Aorta (tissue), 5 donors: ENCODE data around the gene HPCAL1. TPM values are rescaled to one million over a fixed set of nuclear protein-coding genes. Genes with fewer than 3 reads are reported as not detected.

Source experiments
- ATAC-seq: fragments of 200-7000 bp; cut with Tn5 transposase; one replicate; pipeline ENCODE4 v1.9.1; 2022; ENCODE audit warnings: moderate library complexity; ENCODE audit not compliant: low FRiP score
- DNase-seq, 2 donors: peaks; one replicate each; pipeline ENCODE4 v3.0.0-alpha.2; 2020
- H3K27ac ChIP-seq, 2 donors: one replicate each; pipeline ENCODE4 v1.5.1; 2013; ENCODE audit warnings: low read length in 2 of 2, mild to moderate bottlenecking in 2 of 2, moderate library complexity in 2 of 2, control low read depth in 1 of 2, inconsistent platforms in 1 of 2, low read depth in 1 of 2
- H3K27me3 ChIP-seq, 2 donors: one replicate each; pipeline ENCODE4 v1.6.1; 2013; ENCODE audit warnings: control low read depth in 1 of 2, low read length in 1 of 2, mild to moderate bottlenecking in 1 of 2, moderate library complexity in 1 of 2; ENCODE audit not compliant: insufficient read depth in 2 of 2, control insufficient read depth in 1 of 2
- H3K36me3 ChIP-seq, 2 donors: one replicate each; pipeline ENCODE4 v1.6.1; 2013; ENCODE audit warnings: control low read depth in 1 of 2, low read length in 1 of 2, mild to moderate bottlenecking in 1 of 2; ENCODE audit not compliant: insufficient read depth in 2 of 2, control insufficient read depth in 1 of 2
- H3K4me1 ChIP-seq, 2 donors: one replicate each; pipeline ENCODE4 v1.6.1; 2013; ENCODE audit warnings: low read length in 2 of 2, control low read depth in 1 of 2, mild to moderate bottlenecking in 1 of 2, moderate library complexity in 1 of 2; ENCODE audit not compliant: insufficient read depth in 2 of 2, control insufficient read depth in 1 of 2
- H3K4me3 ChIP-seq, 2 donors: one replicate each; pipeline ENCODE4 v1.5.1; 2013; ENCODE audit warnings: low read length in 2 of 2, control low read depth in 1 of 2, mild to moderate bottlenecking in 1 of 2
- H3K9me3 ChIP-seq: one replicate; pipeline ENCODE4 v1.6.1; 2013; ENCODE audit warnings: mild to moderate bottlenecking, low read length; ENCODE audit not compliant: control insufficient read depth
- WGBS, 2 donors: extraction: QIAGEN DNeasy Blood & Tissue Kit; methylation state at CpG; one replicate each; pipeline ENCODE4 v1.1.7; 2013; 5-methylcytosine and 5-hydroxymethylcytosine counted together
- intact Hi-C, 2 donors: fragments of 100-400 bp; cut with DNase I; formaldehyde crosslinking; loops; one replicate each; pipeline versions ENCODE4 v1.14.2 to v1.15.0; 2022
- polyA plus RNA-seq, 2 donors: library from polyadenylated mRNA; stranded (reverse); fragments of 200-250 nt; gene quantifications; one replicate each; pipeline ENCODE4 v1.2.3, GENCODE V29; 2013
- total RNA-seq, 2 donors: library from RNA; stranded (reverse); fragmentation: NEBNext Ultra II Directional; extraction: Animal tissue kit (Norgen Biotek cat#: 25700); gene quantifications; one replicate each; pipeline ENCODE4 v1.2.1, GENCODE V29; 2021
- donor health status: healthy with polysubstance abuse.
- donor health status: Bipolar disorder and iron deficiency.
- donor health status: DM: no; HTN: no; CAD: no.
- donor health status: DM: no; HTN: no; CAD: no.
- donor health status: DM: yes; HTN: yes; CAD: no.

HPCAL1 gene
- total and polyA plus RNA-seq, 4 donors: 21.4 to 39.9 (median 25.3) TPM

DNA sequence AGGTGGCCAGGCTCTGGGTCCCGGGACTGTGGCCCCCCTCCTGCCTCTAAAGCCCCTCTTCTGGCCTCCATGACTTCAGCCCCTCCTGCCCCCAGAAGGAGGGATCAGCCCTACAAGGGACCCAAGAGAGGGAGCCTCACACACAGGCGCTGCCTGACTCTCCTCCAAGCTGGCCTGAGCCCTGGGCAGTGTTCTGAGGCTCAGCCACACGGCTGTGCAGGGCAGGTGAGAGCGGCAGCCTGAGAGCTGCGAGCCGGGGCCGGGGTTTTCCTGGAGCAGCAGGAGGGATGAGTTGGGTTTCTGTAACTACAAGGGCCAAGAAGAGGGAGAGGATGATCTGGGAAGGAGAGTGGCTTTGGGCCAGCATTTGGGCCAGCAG lies 70.1 kb downstream of the HPCAL1 start:
- H3K9me3 ChIP-seq: no peaks in the 10 kb centered on the region
- H3K27ac ChIP-seq: no peak overlapping the region
- no peaks in the 10 kb centered on the region for H3K36me3 ChIP-seq
- intact Hi-C loops: no loop called here
- ATAC-seq: no peak
- H3K4me1 ChIP-seq: no peaks in the 10 kb centered on the region
- no peak for DNase-seq
- H3K27me3 ChIP-seq: no peaks in the 10 kb centered on the region
- H3K4me3 ChIP-seq: no peak overlapping the region
- WGBS, 2 donors: 87 to 95% methylated on average over 7 of the region's 7 CpGs

DNA sequence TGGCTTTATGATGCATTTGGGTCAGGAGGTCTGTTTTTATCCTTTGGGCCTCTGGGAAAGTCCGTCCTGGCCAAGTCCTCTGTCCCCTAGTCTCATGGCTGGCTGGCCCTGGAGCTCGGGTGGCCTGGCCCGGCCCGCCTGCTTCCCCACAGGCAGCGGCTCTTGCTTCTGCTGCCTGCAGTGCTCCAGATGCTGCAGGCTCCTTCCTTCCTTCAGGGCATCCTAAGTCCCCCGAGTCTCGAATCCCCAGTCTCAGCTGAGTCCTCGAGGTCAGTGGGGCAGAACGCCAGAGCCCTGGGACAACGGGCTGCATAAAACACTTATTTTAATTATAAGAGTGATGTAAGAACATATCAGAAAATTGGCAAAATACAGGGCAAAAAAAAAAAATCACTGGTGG lies 71.2 kb downstream of the HPCAL1 start:
- Histone ChIP-seq H3K4me3 (no peak overlapping the region), H3K27me3 (no peaks in the 10 kb centered on the region), H3K27ac (no peak overlapping the region), H3K4me1 (no peaks in the 10 kb centered on the region), H3K36me3 (no peaks in the 10 kb centered on the region), H3K9me3 (no peaks in the 10 kb centered on the region)
- WGBS, 2 donors: 89 to 92% methylated on average over 10 of the region's 10 CpGs
- DNase-seq (no peak), ATAC-seq (no peak)
- intact Hi-C loops: no loop called here

DNA sequence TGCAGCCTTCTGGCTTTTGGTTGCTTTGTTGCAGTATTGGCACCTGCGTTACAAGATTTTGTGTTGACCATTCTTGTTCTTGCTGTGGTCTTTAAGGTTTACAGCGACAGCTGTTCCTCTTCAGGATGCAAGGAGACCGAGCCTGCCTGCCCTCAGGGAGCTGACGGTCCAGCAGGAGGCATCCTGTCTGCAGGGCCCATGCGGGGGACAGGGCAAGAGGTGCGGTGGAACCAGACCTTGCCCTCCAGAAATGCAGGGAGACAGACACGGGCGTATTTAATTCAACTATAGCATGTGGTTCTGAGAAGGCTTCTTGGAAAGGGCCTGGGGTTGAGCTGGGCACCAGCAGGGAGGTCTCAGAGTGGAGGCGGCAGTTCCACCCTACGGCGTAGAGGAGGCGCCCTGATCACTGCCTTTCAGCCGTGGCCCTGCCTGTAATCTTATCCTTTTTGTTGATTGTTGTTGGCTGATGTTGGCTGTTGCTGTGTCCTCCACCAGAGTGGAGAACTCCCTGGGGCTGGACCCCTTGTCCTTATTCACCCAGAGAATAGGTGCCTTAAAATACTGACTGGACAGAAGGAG lies 71.7 kb downstream of the HPCAL1 start:
- no peak for DNase-seq
- no peaks in the 10 kb centered on the region for H3K4me1 ChIP-seq
- H3K36me3 ChIP-seq: no peaks in the 10 kb centered on the region
- intact Hi-C loops: no loop called here
- H3K27me3 ChIP-seq: no peaks in the 10 kb centered on the region
- no peaks in the 10 kb centered on the region for H3K9me3 ChIP-seq
- no peak overlapping the region for H3K27ac ChIP-seq
- ATAC-seq: no peak
- no peak overlapping the region for H3K4me3 ChIP-seq
- WGBS, 2 donors: 91 to 98% methylated on average over 13 of the region's 13 CpGs

DNA sequence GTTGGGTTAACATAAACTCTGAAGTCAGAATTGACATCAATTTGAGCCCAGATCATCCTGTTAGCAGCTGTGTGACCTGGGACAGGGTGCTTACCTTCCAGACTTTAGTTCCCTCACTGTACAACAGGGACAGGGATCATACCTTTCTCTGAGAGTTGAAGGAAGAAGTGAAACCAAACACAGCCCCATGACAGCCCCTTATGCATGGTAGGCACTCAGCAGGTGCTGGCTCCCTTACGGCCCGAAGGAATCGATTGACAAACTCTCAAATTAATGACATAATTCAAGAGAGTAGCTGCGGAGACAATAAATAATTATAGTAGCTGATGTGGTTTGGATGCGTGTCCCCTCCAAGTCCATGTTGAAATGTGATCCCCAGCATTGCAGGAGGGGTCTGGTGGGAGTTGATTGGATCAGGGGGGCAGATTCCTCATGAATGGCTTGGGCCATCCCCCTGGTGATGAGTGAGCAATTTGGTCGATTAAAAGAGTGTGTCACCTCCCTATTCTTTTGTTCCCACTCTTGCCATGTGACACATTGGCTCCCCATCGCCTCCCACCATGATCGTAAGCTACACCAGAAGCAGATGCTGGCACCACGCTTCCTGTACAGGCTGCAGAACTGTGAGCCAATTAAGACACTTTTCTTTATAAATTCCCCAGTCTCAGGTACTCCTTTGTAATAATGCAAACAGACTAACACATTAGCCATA lies 73.0 kb downstream of the HPCAL1 start:
- Histone ChIP-seq H3K4me3 (no peak overlapping the region), H3K27ac (no peak overlapping the region), H3K36me3 (no peaks in the 10 kb centered on the region), H3K27me3 (no peaks in the 10 kb centered on the region), H3K9me3 (no peaks in the 10 kb centered on the region), H3K4me1 (no peaks in the 10 kb centered on the region)
- no peak for DNase-seq
- intact Hi-C loops: no loop called here
- 74 to 77% methylated on average over 9 of the region's 9 CpGs for WGBS, 2 donors
- no peak for ATAC-seq

DNA sequence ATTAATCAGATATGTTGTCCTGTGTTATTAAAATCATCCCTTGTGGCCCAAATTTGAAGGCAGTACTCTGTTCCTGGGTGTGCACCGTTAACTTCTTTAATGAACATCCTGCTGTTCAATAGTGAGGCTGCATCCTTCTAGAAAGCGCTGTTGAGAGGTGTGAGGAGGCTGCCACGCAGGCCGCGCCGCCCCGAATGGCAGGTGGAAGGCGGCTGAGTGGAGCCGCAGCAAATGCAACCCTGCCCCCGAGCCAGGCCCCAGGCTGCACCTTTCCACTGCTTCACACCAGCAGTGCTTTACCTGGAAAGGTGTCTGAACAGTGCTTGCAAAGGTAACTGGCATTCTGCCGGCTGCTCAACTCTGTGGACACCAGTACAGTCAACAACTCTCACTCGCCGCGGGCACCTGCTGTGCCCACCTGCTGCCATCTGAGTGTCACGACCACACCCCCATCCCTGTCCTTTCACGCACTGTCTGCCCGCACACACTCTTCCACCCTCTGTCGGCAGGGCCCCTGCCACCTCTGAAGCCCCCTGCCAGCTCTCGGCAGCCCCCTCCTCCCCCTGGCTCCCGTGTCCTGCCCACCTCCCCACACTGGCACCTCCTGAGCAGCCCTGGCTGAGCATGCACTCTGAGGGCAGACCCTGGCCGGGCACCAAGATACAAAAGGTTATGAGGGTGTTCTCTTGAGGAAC lies 74.5 kb downstream of the HPCAL1 start:
- intact Hi-C loops: no loop called here
- ATAC-seq (no peak), DNase-seq (no peak)
- H3K4me3 ChIP-seq: no peak overlapping the region
- no peaks in the 10 kb centered on the region for H3K27me3 ChIP-seq
- H3K27ac ChIP-seq: no peak overlapping the region
- WGBS, 2 donors: 90 to 93% methylated on average over 21 of the region's 21 CpGs
- H3K9me3 ChIP-seq: no peaks in the 10 kb centered on the region
- H3K4me1 ChIP-seq: no peaks in the 10 kb centered on the region
- no peaks in the 10 kb centered on the region for H3K36me3 ChIP-seq

DNA sequence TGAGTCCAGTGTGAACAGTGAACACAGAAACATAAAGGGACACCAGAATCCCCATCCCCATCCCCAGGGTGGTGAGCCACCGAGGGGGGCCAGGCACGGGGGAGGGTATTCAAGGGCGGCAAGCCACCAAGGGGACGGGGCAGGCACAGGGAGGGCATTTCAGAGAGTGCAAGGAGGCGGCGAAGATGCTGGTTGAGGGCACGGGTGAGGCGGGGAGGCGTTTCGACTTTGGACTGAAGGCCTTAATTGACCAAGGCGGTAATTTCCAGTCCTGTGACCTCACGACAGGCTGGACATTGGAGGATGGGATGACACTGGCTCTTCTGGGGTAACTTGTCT lies 75.0 kb downstream of the HPCAL1 start:
- intact Hi-C loops: no loop called here
- WGBS, 2 donors: 83 to 88% methylated on average over 12 of the region's 12 CpGs

DNA sequence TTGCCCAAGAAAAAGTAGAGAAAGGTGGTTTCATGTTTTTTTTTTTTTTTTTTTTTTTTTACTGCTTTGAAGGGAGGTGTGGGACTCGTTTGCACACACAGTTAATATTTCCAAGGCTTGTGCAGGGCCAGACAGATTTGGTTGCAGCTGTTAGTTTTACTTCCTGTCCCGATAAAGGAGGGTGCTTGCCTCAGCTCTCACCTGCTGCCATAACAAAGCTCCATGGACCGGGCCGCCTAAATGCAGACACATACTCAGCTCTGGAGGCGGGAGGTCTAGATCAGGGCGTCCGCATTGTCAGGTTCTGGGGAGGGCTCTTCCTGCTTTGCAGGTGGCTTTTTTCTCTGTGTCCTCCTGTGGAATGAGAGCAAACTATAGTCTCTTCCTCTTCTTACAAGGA lies 75.5 kb downstream of the HPCAL1 start:
- DNase-seq (no peak), ATAC-seq (no peak)
- Histone ChIP-seq H3K4me3 (no peak overlapping the region), H3K36me3 (no peaks in the 10 kb centered on the region), H3K27ac (no peak overlapping the region), H3K9me3 (no peaks in the 10 kb centered on the region), H3K4me1 (no peaks in the 10 kb centered on the region), H3K27me3 (no peaks in the 10 kb centered on the region)
- WGBS, 2 donors: 87 to 95% methylated on average over 7 of the region's 7 CpGs
- intact Hi-C loops: no loop called here

More for the DNA sequence above, 75.0 kb downstream of the HPCAL1 start:
- no peaks in the 10 kb centered on the region for H3K4me1 ChIP-seq
- no peaks in the 10 kb centered on the region for H3K9me3 ChIP-seq
- DNase-seq (no peak), ATAC-seq (no peak)
- no peaks in the 10 kb centered on the region for H3K27me3 ChIP-seq
- no peaks in the 10 kb centered on the region for H3K36me3 ChIP-seq
- no peak overlapping the region for H3K27ac ChIP-seq
- H3K4me3 ChIP-seq: no peak overlapping the region

DNA sequence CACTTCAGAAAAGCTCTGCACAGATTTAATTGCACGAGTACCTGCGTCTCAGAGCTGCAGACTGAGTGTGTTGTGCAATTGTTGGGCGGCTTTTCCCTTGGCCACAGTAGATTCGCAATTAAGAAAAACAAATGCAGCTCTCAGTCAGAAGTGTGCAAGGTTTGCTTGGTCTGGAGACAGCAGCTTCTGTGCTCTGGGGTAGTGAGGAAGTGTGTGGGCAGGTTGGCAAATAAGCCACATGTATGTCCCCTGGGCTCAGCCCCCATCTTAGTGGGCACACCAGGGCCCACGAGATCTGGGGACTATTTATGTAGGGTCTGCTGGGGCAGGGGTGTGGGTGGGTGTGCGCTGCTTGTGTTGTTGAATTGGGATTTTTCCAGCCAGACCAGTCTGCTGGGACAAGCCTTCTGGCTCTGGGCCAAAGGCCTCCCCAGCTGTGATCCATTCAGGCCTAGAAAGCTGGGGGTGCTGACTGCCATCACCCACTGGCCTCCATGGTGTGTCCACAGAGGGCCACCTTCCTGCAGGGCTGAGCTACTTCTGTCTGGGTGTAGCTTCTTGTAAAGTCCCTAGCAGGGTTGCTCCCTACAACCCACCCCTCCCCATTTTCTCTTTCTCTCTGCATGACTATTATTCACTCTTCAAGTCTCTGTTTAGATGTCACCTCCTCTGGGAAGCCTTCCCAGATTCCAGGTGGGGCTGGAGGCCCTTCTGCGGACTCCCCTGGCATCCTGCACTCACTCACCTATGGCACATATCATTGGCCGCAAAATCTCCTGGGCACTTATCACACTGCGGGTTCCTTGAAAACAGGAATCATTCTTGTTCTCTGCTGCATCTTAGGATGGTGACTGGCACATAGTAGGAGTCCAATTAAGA lies 77.6 kb downstream of the HPCAL1 start:
- 76 to 79% methylated on average over 9 of the region's 9 CpGs for WGBS, 2 donors
- DNase-seq (no peak), ATAC-seq (no peak)
- Histone ChIP-seq H3K27ac (no peak overlapping the region), H3K9me3 (no peaks in the 10 kb centered on the region), H3K4me3 (no peak overlapping the region), H3K36me3 (no peaks in the 10 kb centered on the region), H3K4me1 (no peaks in the 10 kb centered on the region), H3K27me3 (no peaks in the 10 kb centered on the region)
- intact Hi-C loops: no loop called here
